Inflammatory macrophage treated with lipopolysaccharide for 1 hour (primary cell): Measurements from ENCODE around the gene APOBEC3C.
"Not testable (repeated sequence)": the region's sequence is repeated elsewhere in the genome, so short reads cannot be mapped to it uniquely, and the experiment has no call there.

Experiments used
- DNase-seq, 2 donors: peaks; one replicate each; pipeline ENCODE4 v3.0.0-alpha.2; 2020 to 2022

APOBEC3C gene

GRCh38 chr22:39066442-39067276 is 52.6 kb downstream of the APOBEC3C start:
- not testable (repeated sequence) for DNase-seq

GRCh38 chr22:39068033-39068785 is 54.2 kb downstream of the APOBEC3C start:
- DNase-seq = no peak
